CD1c-positive myeloid dendritic cell (primary cell): ENCODE results near the gene PTX4.
A peak's percentile ranks its signal among the peaks of the same experiment; 100 is the strongest.

Source experiments
- DNase-seq: peaks from one replicate; pipeline ENCODE4 v3.0.0-alpha.2; 2016; ENCODE audit errors: extremely low spot score

PTX4 gene

GRCh38 chr16:1488619-1489018, at the start of gene PTX4:
PTX4 (minus strand) TSS chr16:1488944; CDS start chr16:1488909, 35 bp downstream.
- DNase-seq: no peak

- DNase-seq: no peak
Measured at GRCh38 chr16:1537763-1538289, 49.1 kb upstream of the PTX4 start.

GRCh38 chr16:1537138-1537577, 48.4 kb upstream of the PTX4 start:
- no peak for DNase-seq

- DNase-seq: no peak
Measured at GRCh38 chr16:1536601-1537000, 47.9 kb upstream of the PTX4 start.

GRCh38 chr16:1535391-1536291, 46.9 kb upstream of the PTX4 start:
- DNase-seq: no peak

GRCh38 chr16:1534021-1535020, 45.6 kb upstream of the PTX4 start:
- no peak for DNase-seq

DNA sequence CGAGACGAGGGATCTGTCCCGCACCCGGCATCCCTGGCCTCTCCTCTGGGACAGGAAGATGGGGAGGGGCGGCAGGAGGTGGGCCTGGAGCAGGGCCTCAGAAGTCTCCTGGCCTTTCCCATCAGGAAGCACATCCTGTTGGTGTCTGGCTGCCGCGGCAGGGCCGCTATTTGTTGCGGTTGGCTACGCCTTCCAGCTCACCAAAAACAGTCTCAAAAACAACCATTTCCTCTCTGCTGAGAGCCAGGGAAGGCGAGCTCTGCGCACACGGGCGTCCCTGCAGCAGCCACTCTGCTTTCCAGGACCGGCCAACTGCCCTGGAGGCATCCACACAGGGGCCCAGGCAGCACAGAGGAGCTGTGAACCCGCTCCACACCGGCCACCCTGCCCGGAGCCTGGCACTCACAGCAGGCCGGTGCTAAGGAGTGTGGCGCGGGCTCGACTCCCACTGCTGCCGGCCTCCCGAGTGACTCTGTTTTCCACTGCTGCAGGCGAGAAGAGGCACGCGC, 44.8 kb upstream of the PTX4 start, which contains the start of gene TMEM204:
Gene TMEM204 (plus strand): TSS at position 224 of the 509 bp plus-strand sequence. CDS start 610 bp downstream, outside the sequence.
- DNase-seq: peak; percentile 13

DNA sequence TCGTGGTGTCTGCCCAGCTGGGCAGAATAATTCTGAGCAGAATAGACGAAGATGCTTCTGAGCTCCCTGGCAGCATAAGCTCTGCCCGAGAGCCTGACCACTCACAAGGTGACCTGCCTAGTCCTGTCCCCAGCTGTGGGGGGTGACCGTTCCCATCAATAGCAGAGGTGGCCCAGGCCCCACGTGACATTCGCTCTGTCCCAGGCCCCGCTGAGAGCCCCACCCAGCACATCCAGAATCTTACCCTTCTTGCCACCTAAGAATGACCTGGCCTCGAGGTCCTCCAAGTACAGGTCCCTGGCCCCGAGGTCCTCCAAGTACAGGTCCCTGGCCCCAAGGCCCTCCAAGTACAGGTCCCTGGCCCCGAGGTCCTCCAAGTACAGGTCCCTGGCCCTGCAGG, 44.0 kb upstream of the PTX4 start:
- DNase-seq: no peak

GRCh38 chr16:1532081-1532760, 43.5 kb upstream of the PTX4 start:
- no peak for DNase-seq

DNA sequence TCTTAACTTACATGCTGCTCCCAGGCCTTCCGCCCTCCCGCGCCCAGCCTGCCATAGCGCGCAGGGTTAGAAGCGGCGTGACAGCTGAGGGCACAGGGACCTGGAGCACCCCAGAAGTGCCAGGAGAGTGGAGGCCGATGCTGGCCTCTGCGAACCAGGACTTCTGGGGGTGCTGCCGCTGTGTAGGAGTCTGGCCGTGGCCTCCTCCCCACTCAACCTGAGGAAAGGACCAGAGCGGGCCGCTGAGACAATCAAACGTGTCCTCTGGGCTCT, 42.8 kb upstream of the PTX4 start:
- no peak for DNase-seq

- DNase-seq: no peak
Measured at GRCh38 chr16:1530883-1531637, 42.3 kb upstream of the PTX4 start.

DNA sequence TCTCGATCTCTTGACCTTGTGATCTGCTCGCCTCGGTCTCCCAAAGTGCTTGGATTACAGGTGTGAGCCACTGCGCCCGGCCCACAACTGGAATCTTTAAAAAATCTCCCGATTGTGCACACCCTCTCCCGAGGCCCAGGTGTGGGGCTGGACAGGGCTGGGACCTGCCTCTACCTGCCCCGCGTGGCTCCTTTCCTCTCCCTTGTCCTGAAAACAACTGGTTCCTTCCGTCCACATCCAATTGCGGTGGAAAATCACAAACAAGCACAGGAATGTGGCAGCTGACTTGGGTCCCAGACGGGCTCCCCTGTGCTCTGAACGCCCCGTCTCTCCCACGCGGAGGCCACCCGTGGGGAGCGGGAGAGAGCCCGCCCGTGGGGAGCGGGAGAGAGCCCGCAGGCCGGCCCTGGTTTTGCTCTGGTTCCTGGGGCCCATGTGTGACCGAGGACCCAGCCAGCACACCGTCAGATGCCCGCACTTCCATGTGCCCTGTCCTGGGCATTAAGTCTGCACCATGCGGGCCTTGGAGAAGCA, 41.7 kb upstream of the PTX4 start:
- no peak for DNase-seq

DNA sequence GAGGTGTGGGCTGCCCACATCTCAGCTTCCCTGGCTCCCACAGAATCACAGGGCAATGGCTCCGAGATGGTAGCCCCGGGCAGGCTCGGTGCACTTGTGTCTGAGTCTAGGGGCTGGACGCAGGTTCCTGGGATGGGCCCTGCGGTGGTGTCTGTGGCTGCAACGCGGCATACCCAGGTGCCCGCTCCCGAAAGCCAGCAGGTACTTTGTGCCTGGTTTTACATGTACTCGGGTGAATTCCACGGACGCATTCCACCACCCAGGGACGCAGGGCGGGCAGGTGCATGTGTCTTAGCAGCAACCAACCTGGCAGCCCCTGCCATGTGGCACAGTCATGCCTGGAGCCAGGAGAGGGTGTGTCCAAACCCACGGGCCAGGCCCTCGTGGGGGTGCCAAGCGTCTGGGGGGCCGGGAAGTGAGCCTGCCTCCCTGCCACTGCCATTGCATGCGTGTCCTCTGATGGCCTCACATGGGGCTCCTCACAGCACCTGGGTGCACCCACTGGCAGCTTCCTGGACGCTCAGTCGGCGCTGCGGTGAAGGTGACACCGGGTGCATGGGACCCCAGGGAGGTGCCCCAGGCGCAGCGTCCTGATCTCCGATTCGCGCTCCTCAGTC, 40.3 kb upstream of the PTX4 start:
- no peak for DNase-seq

- DNase-seq: no peak
Measured at GRCh38 chr16:1527836-1528811, 39.4 kb upstream of the PTX4 start.

DNA sequence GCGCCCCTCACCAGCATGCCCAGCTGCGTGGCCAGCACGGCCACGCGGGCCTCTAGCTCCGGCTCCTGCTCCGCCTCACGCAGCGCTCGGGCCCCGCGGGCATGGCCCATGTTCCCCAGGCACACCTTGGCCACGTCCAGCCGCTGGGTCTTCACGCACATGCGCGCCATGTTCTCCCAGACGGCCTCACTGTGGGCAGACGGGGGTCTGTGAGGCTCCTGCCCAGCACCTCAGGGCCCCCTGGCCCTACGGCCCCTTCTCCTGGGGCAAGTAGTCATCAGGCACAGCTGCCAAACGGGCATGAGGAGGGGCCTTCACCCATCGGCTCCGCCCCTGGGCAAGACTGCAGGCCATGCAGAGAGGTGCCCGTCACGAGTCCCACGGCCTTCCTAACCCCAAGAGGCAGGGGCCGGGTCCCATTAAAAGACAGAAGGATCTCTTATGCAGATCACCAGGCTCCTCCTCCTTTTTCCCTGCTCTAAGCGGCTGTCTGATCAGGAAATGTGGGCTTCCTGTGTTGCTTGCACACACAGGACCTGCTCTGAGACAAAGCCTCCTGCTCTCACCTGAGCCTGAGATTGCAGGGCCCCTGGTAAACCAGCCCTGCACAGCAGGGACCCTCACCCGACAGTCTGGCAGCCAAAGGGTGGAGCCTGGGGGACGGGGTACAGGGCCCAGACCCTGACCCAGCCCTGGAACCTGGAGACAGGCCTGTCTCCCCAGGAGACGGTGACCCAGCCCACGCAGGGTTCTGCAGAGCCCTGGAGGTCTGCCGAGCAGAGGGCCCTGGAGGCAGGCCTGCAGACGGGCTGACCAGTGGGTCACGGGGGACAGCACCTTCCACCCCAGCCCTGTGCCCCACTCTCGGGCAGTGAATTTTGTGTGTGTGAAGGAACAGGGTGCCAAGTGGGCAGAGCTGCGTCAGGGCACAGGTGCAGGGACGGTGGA, 38.1 kb upstream of the PTX4 start:
- DNase-seq: no peak

- DNase-seq: no peak
Measured at GRCh38 chr16:1525871-1526607, 37.3 kb upstream of the PTX4 start.

DNA sequence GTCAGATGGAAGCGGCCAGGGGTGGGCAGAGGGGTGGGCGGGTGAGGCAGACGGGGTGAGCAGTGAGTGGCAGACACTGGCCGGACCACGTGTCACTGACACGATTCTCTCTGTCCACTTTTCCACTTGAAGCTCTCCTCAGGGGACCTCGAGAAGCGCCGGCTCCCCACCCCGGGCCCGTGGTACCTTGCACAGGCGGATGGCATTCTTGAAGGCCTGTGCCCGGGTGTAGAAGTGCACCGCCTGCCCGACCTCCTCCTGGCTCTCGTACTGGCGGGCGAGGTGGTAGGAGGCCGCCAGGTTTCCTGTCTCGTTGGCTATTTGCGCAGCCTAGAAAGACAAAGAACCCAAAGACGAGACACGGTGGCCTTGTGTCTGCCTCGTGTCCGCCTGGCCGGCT, 35.6 kb upstream of the PTX4 start:
- DNase-seq: no peak
